A673 (cell line): ENCODE data around the gene LAIR1. TPM values are rescaled to one million over a fixed set of nuclear protein-coding genes. Genes with fewer than 3 reads are reported as not detected.

Source experiments
- BruUV-seq: library from RNA; stranded (reverse); fragments of 400-500 nt; replicated peaks from 2 replicates; lab custom pipeline; 2021; lab: Mats Ljungman, UMichigan
- CTCF ChIA-PET: fragments of 300-600 bp; sonication (Branson Sonifier 250); formaldehyde crosslinking; loops from one replicate; lab custom pipeline; 2022; ENCODE audit warnings: antibody characterized with exemption; lab: Charles Lee
- POLR2A ChIA-PET: fragments of 300-600 bp; sonication (Branson Sonifier 250); formaldehyde crosslinking; loops from one replicate; lab custom pipeline; 2022; ENCODE audit warnings: antibody characterized with exemption; ENCODE audit not compliant: low non-redundant PET; lab: Charles Lee
- DNase-seq: peaks from one replicate; pipeline ENCODE4 v3.0.0-alpha.2; 2015; ENCODE audit warnings: low spot score
- H3K27ac ChIP-seq: fragments of 200-600 bp; sonication (generic); 2 replicates; pipeline ENCODE4 v1.5.1; 2016; ENCODE audit warnings: mixed run types, low read depth, mild to moderate bottlenecking, mixed read lengths, antibody characterized with exemption, low read length; ENCODE audit not compliant: poor library complexity, severe bottlenecking
- H3K27me3 ChIP-seq: fragments of 200-600 bp; sonication (generic); replicated peaks from 2 replicates; pipeline ENCODE4 v1.6.1; 2017; ENCODE audit warnings: mixed run types, low read depth, mild to moderate bottlenecking, mixed read lengths, antibody characterized with exemption, low read length; ENCODE audit not compliant: insufficient read depth, poor library complexity
- H3K36me3 ChIP-seq: fragments of 200-600 bp; sonication (generic); 2 replicates; pipeline ENCODE4 v1.6.1; 2016; ENCODE audit warnings: mixed run types, mild to moderate bottlenecking, mixed read lengths, antibody characterized with exemption, low read length; ENCODE audit not compliant: insufficient read depth, poor library complexity, severe bottlenecking
- H3K4me1 ChIP-seq: fragments of 200-600 bp; sonication (generic); 2 replicates; pipeline ENCODE4 v1.6.1; 2017; ENCODE audit warnings: mixed run types, mild to moderate bottlenecking, mixed read lengths, antibody characterized with exemption, low read length; ENCODE audit not compliant: insufficient read depth, poor library complexity, severe bottlenecking
- H3K4me3 ChIP-seq: fragments of 200-600 bp; sonication (generic); 2 replicates; pipeline ENCODE4 v1.5.1; 2016; ENCODE audit warnings: low read depth, mixed run types, mild to moderate bottlenecking, mixed read lengths, low read length; ENCODE audit not compliant: poor library complexity, severe bottlenecking
- H3K9me3 ChIP-seq: fragments of 200-600 bp; sonication (generic); 2 replicates; pipeline ENCODE4 v1.6.1; 2016; ENCODE audit warnings: mixed run types, low read depth, mild to moderate bottlenecking, mixed read lengths, antibody characterized with exemption, low read length; ENCODE audit not compliant: poor library complexity, severe bottlenecking
- CTCF ChIP-seq: fragments of 300-800, 200-600 bp; sonication (generic); conservative IDR thresholded peaks from 2 replicates; pipeline ENCODE4 v1.5.1; 2017; ENCODE audit warnings: low read depth, mild to moderate bottlenecking, antibody characterized with exemption, low read length, moderate library complexity, mixed read lengths
- EZH2 ChIP-seq: fragments of 200-600 bp; sonication (generic); IDR thresholded peaks from 2 replicates; pipeline ENCODE4 v1.6.1; 2017; ENCODE audit warnings: borderline replicate concordance, low read depth, mild to moderate bottlenecking, mixed read lengths, antibody characterized with exemption, low read length; ENCODE audit not compliant: poor library complexity, severe bottlenecking
- intact Hi-C: fragments of 100-400 bp; cut with micrococcal nuclease; formaldehyde crosslinking; loops from one replicate; pipeline ENCODE4 v1.10.0; 2022; ENCODE audit not compliant: unreplicated experiment
- total RNA-seq: library from RNA; stranded (reverse); gene quantifications from 2 replicates; pipeline ENCODE4 v1.2.3, GENCODE V29; 2021

Gene LAIR1
- total RNA-seq, 1 experiment from 2014 or later: not detected

GRCh38 chr19:54338521-54338920, 26.2 kb downstream of the LAIR1 start:
- no peak for DNase-seq
- H3K36me3 ChIP-seq: no peaks in the 10 kb centered on the region
- POLR2A ChIA-PET: no interaction called here
- BruUV-seq: no TSS peak
- H3K27me3 ChIP-seq: no peaks in the 10 kb centered on the region
- H3K27ac ChIP-seq: no peak overlapping the region
- TF ChIP-seq CTCF (no peak), EZH2 (no peak)
- H3K9me3 ChIP-seq: no peaks in the 10 kb centered on the region
- CTCF ChIA-PET: no interaction called here
- H3K4me1 ChIP-seq: no peaks in the 10 kb centered on the region
- H3K4me3 ChIP-seq: no peak overlapping the region
- intact Hi-C loops: no loop called here

DNA sequence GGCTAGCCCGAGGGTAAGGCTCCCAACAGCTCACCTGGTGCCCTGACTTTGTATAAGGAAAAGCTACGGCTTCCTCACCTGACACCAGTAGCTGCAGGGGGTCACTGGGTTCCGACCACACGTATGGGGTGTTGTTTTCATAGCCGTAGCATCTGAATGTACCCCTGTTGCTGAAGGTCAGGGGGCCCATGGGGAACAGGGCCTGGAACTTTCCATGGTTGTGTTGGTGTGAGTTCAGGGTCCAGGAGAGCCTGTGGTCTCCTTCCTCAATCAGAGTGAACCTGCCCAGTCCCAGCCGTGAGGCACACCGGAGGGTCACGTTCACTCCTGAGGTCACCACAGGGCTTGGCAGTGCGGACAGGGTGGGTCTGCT, 26.9 kb downstream of the LAIR1 start:
- CTCF ChIA-PET: no interaction called here

DNA sequence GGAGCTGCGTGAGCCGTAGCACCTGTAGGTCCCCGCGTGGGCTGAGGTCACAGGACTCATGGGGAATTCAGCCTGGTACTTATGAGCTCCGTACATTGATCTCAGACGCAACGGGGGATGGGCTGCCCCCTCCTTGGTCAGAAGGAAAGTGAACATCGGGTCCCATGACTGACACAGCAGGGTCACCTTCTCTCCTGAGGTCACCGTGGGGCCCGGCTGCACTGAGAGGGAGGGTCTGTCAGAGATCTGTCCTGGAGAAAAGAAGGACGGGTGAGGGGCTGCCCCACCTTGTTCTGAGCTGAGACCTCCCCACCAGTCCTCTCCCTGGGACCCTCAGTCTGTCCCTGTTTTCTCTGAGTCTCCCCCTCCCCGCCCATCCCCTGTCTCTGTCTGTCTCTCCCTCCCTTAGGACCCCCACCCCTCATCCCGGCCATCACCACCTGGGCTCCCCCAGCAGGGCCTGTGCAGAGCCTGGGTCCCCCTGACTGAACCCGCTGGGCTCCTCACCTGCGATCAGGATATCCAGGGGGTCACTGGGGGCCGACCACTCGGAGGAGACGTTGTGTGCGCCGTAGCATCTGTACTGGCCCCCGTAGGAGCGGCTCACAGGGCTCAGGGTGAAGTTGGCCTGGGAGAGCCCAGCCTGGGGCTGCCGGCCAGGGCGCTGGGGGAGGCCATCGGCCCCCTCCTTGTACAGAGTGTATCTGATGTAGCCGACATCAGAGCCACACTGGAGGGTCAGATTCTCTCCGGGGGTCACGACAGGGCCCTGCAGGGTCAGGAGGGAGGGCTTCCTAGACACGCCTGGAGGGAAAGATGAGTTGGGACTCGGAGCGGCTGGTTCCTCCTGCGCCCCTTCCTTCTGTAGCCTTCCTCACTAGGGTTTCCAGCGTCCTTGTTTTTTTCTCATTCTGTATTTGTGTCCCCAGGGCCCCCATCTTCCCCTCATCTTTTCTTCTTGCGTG, 27.6 kb downstream of the LAIR1 start:
- BruUV-seq: no TSS peak
- ChIA-PET CTCF (no interaction called here), POLR2A (no interaction called here)
- Histone ChIP-seq H3K9me3 (no peaks in the 10 kb centered on the region), H3K36me3 (no peaks in the 10 kb centered on the region), H3K27me3 (no peaks in the 10 kb centered on the region), H3K27ac (no peak overlapping the region), H3K4me1 (no peaks in the 10 kb centered on the region), H3K4me3 (no peak overlapping the region)
- no peak for DNase-seq
- intact Hi-C loops: no loop called here
- TF ChIP-seq EZH2 (no peak), CTCF (no peak)

More for the DNA sequence above, 26.9 kb downstream of the LAIR1 start:
- Histone ChIP-seq H3K9me3 (no peaks in the 10 kb centered on the region), H3K27me3 (no peaks in the 10 kb centered on the region), H3K36me3 (no peaks in the 10 kb centered on the region), H3K27ac (no peak overlapping the region), H3K4me1 (no peaks in the 10 kb centered on the region), H3K4me3 (no peak overlapping the region)
- POLR2A ChIA-PET: no interaction called here
- TF ChIP-seq CTCF: no peak
- no peak for TF ChIP-seq EZH2
- intact Hi-C loops: no loop called here
- no TSS peak for BruUV-seq
- DNase-seq: no peak
